Ovary (tissue), 3 donors: Measurements from ENCODE around the gene FXR1.

Experiments
- EP300 ChIP-seq: sonication (generic); formaldehyde crosslinking; IDR thresholded peaks from one replicate; pipeline ENCODE4 v1.6.1; 2017; ENCODE audit warnings: antibody characterized with exemption
- POLR2A ChIP-seq: fragments of 450-650 bp; IDR thresholded peaks from one replicate; pipeline ENCODE4 v1.6.1; 2017; ENCODE audit warnings: antibody characterized with exemption, mild to moderate bottlenecking, moderate library complexity
- TF ChIP-seq, protein P1 (sequence below), 3 donors: fragments of 450-650 bp in 2 of 3; fragments of 200-600 bp in 1 of 3; IDR thresholded peaks; one replicate each; pipeline versions ENCODE4 v1.5.1 to v1.8.0; 2016 to 2022; ENCODE audit warnings: antibody characterized with exemption in 3 of 3, mild to moderate bottlenecking in 1 of 3
- donor health status: DM: no; HTN: no; CAD: no.

DNA sequence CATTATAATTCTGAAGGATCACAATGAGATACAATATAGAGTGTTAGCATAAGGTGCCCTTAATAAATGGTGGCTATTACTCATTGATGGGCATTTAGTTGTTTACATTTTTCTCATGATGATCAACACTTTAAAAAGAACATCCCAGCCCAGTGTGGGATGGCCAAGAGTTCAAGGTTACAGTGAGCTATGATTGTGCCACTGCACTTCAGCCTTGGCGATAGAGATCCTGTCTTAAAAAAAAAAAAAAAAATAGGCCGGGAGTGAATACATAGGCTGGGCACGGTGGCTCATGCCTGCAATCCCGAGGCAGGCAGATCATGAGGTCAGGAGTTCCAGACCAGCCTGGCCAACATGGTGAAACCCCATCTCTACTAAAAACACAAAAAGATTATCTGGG, 1.6 kb upstream of the FXR1 start:
- TF ChIP-seq, protein P1, sequence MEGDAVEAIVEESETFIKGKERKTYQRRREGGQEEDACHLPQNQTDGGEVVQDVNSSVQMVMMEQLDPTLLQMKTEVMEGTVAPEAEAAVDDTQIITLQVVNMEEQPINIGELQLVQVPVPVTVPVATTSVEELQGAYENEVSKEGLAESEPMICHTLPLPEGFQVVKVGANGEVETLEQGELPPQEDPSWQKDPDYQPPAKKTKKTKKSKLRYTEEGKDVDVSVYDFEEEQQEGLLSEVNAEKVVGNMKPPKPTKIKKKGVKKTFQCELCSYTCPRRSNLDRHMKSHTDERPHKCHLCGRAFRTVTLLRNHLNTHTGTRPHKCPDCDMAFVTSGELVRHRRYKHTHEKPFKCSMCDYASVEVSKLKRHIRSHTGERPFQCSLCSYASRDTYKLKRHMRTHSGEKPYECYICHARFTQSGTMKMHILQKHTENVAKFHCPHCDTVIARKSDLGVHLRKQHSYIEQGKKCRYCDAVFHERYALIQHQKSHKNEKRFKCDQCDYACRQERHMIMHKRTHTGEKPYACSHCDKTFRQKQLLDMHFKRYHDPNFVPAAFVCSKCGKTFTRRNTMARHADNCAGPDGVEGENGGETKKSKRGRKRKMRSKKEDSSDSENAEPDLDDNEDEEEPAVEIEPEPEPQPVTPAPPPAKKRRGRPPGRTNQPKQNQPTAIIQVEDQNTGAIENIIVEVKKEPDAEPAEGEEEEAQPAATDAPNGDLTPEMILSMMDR (IDR thresholded peaks at IDR 0.05): no peak
- TF ChIP-seq POLR2A (no peak), EP300 (no peak)
